Endometrial microvascular endothelial cells (primary cell): ENCODE results near the gene CCDC137. TPM values are rescaled to one million over a fixed set of nuclear protein-coding genes. Genes with fewer than 3 reads are reported as not detected.

ENCODE experiments used
- in situ Hi-C: cut with HindIII; loops from 2 replicates; pipeline ENCODE4 v1.10.0; 2017; ENCODE audit warnings: low sequenced_read_pairs, low pct_unique_long_range_greater_than_20kb; ENCODE audit errors: inconsistent ontology term
- total RNA-seq: library from RNA; depleted of rRNA; stranded (reverse); fragments of >200 nt; gene quantifications from one replicate; pipeline ENCODE4 v1.2.3, GENCODE V29; 2015; ENCODE audit errors: inconsistent ontology term

The CCDC137 gene
- total RNA-seq, 1 donor from 2014 or later: 20.9 TPM

- in situ Hi-C loops: no loop called here
Observed at GRCh38 chr17:81648013-81648706, 18.4 kb upstream of the CCDC137 start.

GRCh38 chr17:81648707-81649085 lies 17.8 kb upstream of the CCDC137 start:
- in situ Hi-C loops: no loop called here

- in situ Hi-C loops: no loop called here
Observed at GRCh38 chr17:81650951-81651350, 15.6 kb upstream of the CCDC137 start.

GRCh38 chr17:81651692-81652091 lies 14.8 kb upstream of the CCDC137 start:
- in situ Hi-C loops: no loop called here

- in situ Hi-C loops: no loop called here
Observed at GRCh38 chr17:81652906-81653771, 13.4 kb upstream of the CCDC137 start.

GRCh38 chr17:81655378-81656117 lies 11.0 kb upstream of the CCDC137 start:
- in situ Hi-C loops: no loop called here

- in situ Hi-C loops: no loop called here
Observed at GRCh38 chr17:81656118-81656743, 10.3 kb upstream of the CCDC137 start, which contains the start of gene PDE6G. PDE6G (minus strand) TSS chr17:81656542; CDS start chr17:81653305, 3,237 bp downstream.

GRCh38 chr17:81656835-81657234 lies 9.7 kb upstream of the CCDC137 start:
- in situ Hi-C loops: no loop called here

- in situ Hi-C loops: no loop called here
Observed at GRCh38 chr17:81659038-81659437, 7.5 kb upstream of the CCDC137 start.

- in situ Hi-C loops: no loop called here
Observed at GRCh38 chr17:81660441-81660840, 6.1 kb upstream of the CCDC137 start.

- in situ Hi-C loops: no loop called here
Observed at GRCh38 chr17:81662002-81662401, 4.5 kb upstream of the CCDC137 start.

- in situ Hi-C loops: no loop called here
Observed at GRCh38 chr17:81664051-81664470, 2.5 kb upstream of the CCDC137 start.

- in situ Hi-C loops: no loop called here
Observed at GRCh38 chr17:81665205-81666091, 1.1 kb upstream of the CCDC137 start.

GRCh38 chr17:81666092-81666341 lies 520 bp upstream of the CCDC137 start:
- in situ Hi-C loops: no loop called here

GRCh38 chr17:81667754-81668153 lies 1.2 kb downstream of the CCDC137 start:
- in situ Hi-C loops: no loop called here

GRCh38 chr17:81672504-81672903 lies 6.0 kb downstream of the CCDC137 start:
- in situ Hi-C loops: no loop called here

GRCh38 chr17:81672954-81673353 lies 6.4 kb downstream of the CCDC137 start:
- in situ Hi-C loops: no loop called here

GRCh38 chr17:81673561-81674258 lies 7.2 kb downstream of the CCDC137 start:
- in situ Hi-C loops: no loop called here
